Measurements from ENCODE around the gene TMUB1.

The TMUB1 gene

DNA sequence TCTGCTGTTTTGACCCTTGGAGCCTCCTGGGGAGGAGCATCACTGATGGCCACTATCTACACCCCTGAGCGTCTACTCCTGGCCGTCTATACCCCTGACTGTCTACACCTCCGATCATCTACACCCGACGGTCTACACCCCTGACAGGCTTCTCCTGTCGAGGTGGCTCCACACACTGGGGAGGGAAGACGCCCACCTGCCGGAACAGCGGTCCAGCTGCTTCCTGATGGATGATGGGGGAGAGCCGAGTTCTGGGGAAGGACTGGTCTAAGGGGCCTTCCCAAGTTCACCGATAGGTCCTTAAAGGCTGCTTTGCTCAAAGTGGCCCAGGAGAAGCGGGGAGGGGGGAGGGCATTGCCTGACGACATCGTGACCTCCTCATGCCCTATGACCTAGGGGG is 44.9 kb upstream of the TMUB1 start:
- H3K9ac ChIP-seq = no peak overlapping the region
- H4K20me1 ChIP-seq (ENCODE audit: insufficient read depth) = no peaks in the 10 kb centered on the region
- TF ChIP-seq CTCF (conservative IDR thresholded peaks at IDR 0.05; ENCODE audit: low read depth, low read length) = no peak
- peaks cover 6% of the 10 kb centered on the region; the same call in 1 of the 2 replicates for H3K36me3 ChIP-seq (ENCODE audit: insufficient read depth)
- no peak overlapping the region for H3K4me3 ChIP-seq (IDR thresholded peaks at IDR 0.05; ENCODE audit: insufficient read depth, low read depth, low read length)
- H3K27ac ChIP-seq = no peak overlapping the region
- H3K4me2 ChIP-seq = no peak overlapping the region
- H2AFZ ChIP-seq (ENCODE audit: low read depth) = no peak overlapping the region
- no peaks in the 10 kb centered on the region for H3K79me2 ChIP-seq (ENCODE audit: insufficient read depth, low read depth)
- H3K4me1 ChIP-seq (ENCODE audit: low read depth, poor library complexity, severe bottlenecking) = peaks cover 14% of the 10 kb centered on the region
- no peaks in the 10 kb centered on the region for H3K27me3 ChIP-seq (ENCODE audit: insufficient read depth, low read depth)

DNA sequence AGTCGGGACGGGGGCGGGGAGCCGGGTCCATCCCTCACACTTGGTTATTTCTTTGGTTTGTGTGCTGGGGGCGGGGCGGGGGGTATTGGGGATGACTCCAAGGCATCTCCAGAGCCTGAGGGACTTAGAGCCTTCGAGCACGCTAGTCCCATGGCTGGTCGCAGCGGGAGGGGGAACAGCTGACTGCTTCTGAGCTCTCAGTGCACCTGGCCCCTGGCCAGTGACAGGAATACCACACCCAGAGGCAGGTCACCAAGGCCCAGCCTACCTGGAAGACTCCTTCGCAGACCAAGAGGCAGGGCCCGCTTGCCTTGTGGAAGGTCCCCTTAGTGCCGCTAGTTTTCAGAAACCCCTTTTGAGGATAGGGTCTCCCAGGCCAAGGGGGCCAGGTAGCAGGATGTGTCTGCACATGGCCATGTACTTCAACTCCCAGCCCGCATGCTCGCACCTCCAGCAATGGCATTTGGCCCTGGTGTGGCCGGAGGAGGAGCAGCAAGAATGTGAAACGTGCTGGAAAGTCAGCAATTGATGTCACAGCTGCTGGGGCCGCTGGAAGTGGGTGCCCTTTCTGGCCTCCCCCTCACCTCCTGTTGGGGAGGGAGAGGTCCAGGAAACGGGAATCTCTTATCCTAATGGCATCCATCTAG is 43.3 kb upstream of the TMUB1 start:
- no peaks in the 10 kb centered on the region for H3K79me2 ChIP-seq (ENCODE audit: insufficient read depth, low read depth)
- H3K4me2 ChIP-seq = no peak overlapping the region
- no peak for TF ChIP-seq CTCF (conservative IDR thresholded peaks at IDR 0.05; ENCODE audit: low read depth, low read length)
- no peak overlapping the region for H2AFZ ChIP-seq (ENCODE audit: low read depth)
- H3K4me3 ChIP-seq (IDR thresholded peaks at IDR 0.05; ENCODE audit: insufficient read depth, low read depth, low read length) = no peak overlapping the region
- no peak overlapping the region for H3K9ac ChIP-seq
- peaks cover 14% of the 10 kb centered on the region for H3K4me1 ChIP-seq (ENCODE audit: low read depth, poor library complexity, severe bottlenecking)
- H4K20me1 ChIP-seq (ENCODE audit: insufficient read depth) = no peaks in the 10 kb centered on the region
- H3K27ac ChIP-seq = no peak overlapping the region
- H3K27me3 ChIP-seq (ENCODE audit: insufficient read depth, low read depth) = no peaks in the 10 kb centered on the region
- H3K36me3 ChIP-seq (ENCODE audit: insufficient read depth) = peaks cover 6% of the 10 kb centered on the region; the same call in 1 of the 2 replicates

DNA sequence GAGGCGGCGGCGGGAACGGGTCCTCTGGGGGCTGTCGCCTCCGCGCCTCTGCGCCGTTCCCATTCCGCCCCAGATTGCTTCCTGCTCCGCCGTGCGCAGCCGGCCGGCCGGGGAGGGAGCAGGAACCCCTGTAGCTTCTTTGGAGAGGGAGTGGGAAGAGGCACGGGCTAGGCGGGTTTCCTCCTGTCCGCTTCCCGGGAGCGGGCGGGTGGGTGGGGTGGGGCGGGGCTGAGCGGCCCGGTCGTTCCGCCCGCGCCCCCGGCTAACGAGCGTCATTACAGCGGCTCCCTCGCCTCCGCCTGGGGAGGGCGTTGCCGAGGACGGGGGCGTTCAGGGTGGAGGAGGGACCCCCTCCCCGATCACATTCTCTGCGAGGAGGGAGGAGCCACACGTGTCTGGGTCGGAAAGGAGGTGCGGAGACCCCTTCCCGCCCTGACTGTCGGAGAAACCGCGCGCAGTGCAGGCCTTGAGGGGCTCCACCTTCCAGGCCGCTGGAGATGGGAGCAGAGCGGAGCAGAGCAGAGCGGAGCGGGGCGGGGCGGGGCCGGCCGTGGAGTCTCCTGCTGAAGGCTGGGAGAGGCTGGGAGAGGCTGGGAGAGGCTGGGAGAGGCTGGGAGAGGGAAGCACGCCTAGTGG is 42.7 kb upstream of the TMUB1 start:
- Histone ChIP-seq H2AFZ (ENCODE audit: low read depth) (no peak overlapping the region), H3K27ac (no peak overlapping the region), H3K4me1 (ENCODE audit: low read depth, poor library complexity, severe bottlenecking) (peaks cover 14% of the 10 kb centered on the region), H4K20me1 (ENCODE audit: insufficient read depth) (no peaks in the 10 kb centered on the region), H3K36me3 (ENCODE audit: insufficient read depth) (peaks cover 6% of the 10 kb centered on the region; the same call in 1 of the 2 replicates), H3K79me2 (ENCODE audit: insufficient read depth, low read depth) (no peaks in the 10 kb centered on the region), H3K4me3 (IDR thresholded peaks at IDR 0.05; ENCODE audit: insufficient read depth, low read depth, low read length) (no peak overlapping the region), H3K27me3 (ENCODE audit: insufficient read depth, low read depth) (no peaks in the 10 kb centered on the region), H3K9ac (no peak overlapping the region), H3K4me2 (no peak overlapping the region)
- TF ChIP-seq CTCF (conservative IDR thresholded peaks at IDR 0.05; ENCODE audit: low read depth, low read length) = no peak

GRCh38 chr7:151125470-151125845 is 42.2 kb upstream of the TMUB1 start:
- H3K79me2 ChIP-seq (ENCODE audit: insufficient read depth, low read depth) = no peaks in the 10 kb centered on the region
- no peak overlapping the region for H3K4me2 ChIP-seq
- H3K27me3 ChIP-seq (ENCODE audit: insufficient read depth, low read depth) = no peaks in the 10 kb centered on the region
- H3K4me3 ChIP-seq (IDR thresholded peaks at IDR 0.05; ENCODE audit: insufficient read depth, low read depth, low read length) = no peak overlapping the region
- no peak overlapping the region for H3K27ac ChIP-seq
- peaks cover 14% of the 10 kb centered on the region for H3K4me1 ChIP-seq (ENCODE audit: low read depth, poor library complexity, severe bottlenecking)
- no peak overlapping the region for H2AFZ ChIP-seq (ENCODE audit: low read depth)
- H3K36me3 ChIP-seq (ENCODE audit: insufficient read depth) = peaks cover 8% of the 10 kb centered on the region; the same call in 1 of the 2 replicates
- no peak for TF ChIP-seq CTCF (conservative IDR thresholded peaks at IDR 0.05; ENCODE audit: low read depth, low read length)
- H3K9ac ChIP-seq = no peak overlapping the region
- H4K20me1 ChIP-seq (ENCODE audit: insufficient read depth) = no peaks in the 10 kb centered on the region

All from KMS-11 (cell line).